Type B pancreatic cell (in vitro differentiated cells): ENCODE data around the gene MRLN. TPM values are rescaled to one million over a fixed set of nuclear protein-coding genes. Genes with fewer than 3 reads are reported as not detected.

Experiments used
- DNase-seq: peaks from one replicate; pipeline ENCODE4 v3.0.0; 2021; ENCODE audit warnings: mixed read lengths; ENCODE audit not compliant: unreplicated experiment; ENCODE audit errors: extremely low spot score
- H3K27ac Mint-ChIP-seq: 2 replicates; pipeline ENCODE4 v1.8.0; 2021; ENCODE audit warnings: mild to moderate bottlenecking, mixed read lengths
- H3K27me3 Mint-ChIP-seq: 2 replicates; pipeline ENCODE4 v1.8.0; 2021; ENCODE audit warnings: mixed read lengths
- H3K36me3 Mint-ChIP-seq: 2 replicates; pipeline ENCODE4 v1.8.0; 2021; ENCODE audit warnings: mixed read lengths
- H3K4me1 Mint-ChIP-seq: one replicate; pipeline ENCODE4 v1.8.0; 2021; ENCODE audit warnings: mixed read lengths; ENCODE audit not compliant: unreplicated experiment
- H3K4me3 Mint-ChIP-seq: 2 replicates; pipeline ENCODE4 v1.8.0; 2021; ENCODE audit warnings: mild to moderate bottlenecking, mixed read lengths
- H3K9me3 Mint-ChIP-seq: 2 replicates; pipeline ENCODE4 v1.8.0; 2021; ENCODE audit warnings: mixed read lengths
- total RNA-seq: library from RNA; stranded (reverse); gene quantifications from 2 replicates; pipeline ENCODE4 v1.2.1, GENCODE V29; 2021; ENCODE audit warnings: low replicate concordance
- TF ChIP-seq, protein P1 (sequence below): fragments of 200-600 bp; sonication (generic); conservative IDR thresholded peaks from 2 replicates; pipeline ENCODE4 v1.5.0; 2021; ENCODE audit warnings: antibody characterized with exemption, mild to moderate bottlenecking

MRLN gene
- total RNA-seq, 1 donor from 2014 or later, result 0.75 TPM

DNA sequence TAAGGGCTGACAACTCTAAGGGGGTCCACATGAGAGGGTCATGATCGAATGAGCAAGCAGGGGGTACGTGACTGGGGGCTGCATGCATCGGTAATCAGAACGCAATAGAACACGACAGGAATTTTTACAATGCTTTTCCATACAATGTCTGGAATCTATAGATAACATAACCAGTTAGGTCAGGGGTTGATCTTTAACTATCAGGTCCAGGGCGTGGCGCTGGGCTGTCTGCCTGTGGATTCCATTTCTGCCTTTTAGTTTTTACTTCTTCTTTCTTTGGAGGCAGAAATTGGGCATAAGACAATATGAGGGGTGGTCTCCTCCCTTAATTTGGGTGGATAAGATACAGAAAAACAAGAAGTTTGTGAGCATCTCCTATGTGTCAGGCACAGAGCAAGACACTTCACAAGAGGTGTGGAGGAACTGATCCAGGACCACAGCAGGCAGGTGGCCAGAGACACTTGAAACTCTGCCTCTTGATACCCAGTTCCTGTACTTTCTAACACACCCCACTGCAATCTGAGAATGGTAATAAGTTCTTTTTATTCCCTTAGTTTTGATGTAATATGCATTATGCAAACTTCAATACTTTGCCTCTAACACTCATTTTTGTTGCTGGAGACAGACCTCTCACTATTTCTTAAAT lies 18.0 kb upstream of the MRLN start:
- H3K4me1 Mint-ChIP-seq, result no peaks in the 10 kb centered on the region
- no peak overlapping the region for H3K4me3 Mint-ChIP-seq
- DNase-seq, result no peak
- no peak overlapping the region for H3K27ac Mint-ChIP-seq
- H3K27me3 Mint-ChIP-seq, result no peaks in the 10 kb centered on the region
- no peaks in the 10 kb centered on the region for H3K36me3 Mint-ChIP-seq
- TF ChIP-seq, protein P1, sequence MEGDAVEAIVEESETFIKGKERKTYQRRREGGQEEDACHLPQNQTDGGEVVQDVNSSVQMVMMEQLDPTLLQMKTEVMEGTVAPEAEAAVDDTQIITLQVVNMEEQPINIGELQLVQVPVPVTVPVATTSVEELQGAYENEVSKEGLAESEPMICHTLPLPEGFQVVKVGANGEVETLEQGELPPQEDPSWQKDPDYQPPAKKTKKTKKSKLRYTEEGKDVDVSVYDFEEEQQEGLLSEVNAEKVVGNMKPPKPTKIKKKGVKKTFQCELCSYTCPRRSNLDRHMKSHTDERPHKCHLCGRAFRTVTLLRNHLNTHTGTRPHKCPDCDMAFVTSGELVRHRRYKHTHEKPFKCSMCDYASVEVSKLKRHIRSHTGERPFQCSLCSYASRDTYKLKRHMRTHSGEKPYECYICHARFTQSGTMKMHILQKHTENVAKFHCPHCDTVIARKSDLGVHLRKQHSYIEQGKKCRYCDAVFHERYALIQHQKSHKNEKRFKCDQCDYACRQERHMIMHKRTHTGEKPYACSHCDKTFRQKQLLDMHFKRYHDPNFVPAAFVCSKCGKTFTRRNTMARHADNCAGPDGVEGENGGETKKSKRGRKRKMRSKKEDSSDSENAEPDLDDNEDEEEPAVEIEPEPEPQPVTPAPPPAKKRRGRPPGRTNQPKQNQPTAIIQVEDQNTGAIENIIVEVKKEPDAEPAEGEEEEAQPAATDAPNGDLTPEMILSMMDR, result no peak
- H3K9me3 Mint-ChIP-seq, result peaks cover 6% of the 10 kb centered on the region

DNA sequence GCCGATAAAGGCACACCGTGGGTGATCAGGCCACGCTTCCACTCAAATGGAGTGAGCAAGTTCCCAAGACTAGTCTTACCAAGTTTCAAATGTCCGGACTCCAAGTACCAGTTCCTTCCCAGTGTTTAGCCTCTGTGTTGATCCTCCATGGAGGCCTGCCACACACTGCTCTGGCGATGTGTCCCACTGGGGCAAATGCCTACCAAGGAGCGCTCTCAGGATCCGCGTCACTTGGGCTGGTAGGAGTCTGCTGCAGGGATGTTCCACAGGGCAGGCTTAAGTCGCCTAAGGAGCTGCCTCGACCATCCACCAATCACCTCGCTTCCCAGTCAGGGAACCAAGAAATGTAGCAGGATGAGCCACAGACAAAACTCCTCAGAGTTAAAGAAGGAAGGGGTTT lies 17.4 kb upstream of the MRLN start:
- TF ChIP-seq, protein P1, result no peak
- H3K4me1 Mint-ChIP-seq, result no peaks in the 10 kb centered on the region
- no peaks in the 10 kb centered on the region for H3K36me3 Mint-ChIP-seq
- no peaks in the 10 kb centered on the region for H3K27me3 Mint-ChIP-seq
- H3K9me3 Mint-ChIP-seq, result peaks cover 6% of the 10 kb centered on the region
- no peak overlapping the region for H3K4me3 Mint-ChIP-seq
- DNase-seq, result no peak
- no peak overlapping the region for H3K27ac Mint-ChIP-seq

DNA sequence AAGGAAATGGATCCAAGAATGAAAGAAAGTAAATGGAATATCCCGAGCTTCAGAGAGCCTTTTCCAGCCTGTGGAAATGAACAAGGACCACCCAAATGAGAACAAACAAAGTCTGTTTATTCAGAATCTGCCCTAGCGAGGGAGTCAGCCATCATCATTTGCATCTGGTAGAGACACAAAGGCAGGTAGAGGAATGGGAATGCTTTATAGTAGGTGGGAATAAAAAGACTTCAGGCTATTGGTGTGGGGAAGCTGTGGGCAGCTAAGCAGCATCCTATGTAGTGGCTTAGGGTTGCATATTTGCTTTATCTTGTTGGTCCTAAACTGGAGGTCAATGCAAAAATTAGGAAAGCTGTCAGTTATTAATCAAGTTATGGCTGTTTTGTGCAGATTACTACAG lies 9.2 kb upstream of the MRLN start:
- no peak overlapping the region for H3K4me3 Mint-ChIP-seq
- no peak for DNase-seq
- no peaks in the 10 kb centered on the region for H3K27me3 Mint-ChIP-seq
- no peaks in the 10 kb centered on the region for H3K36me3 Mint-ChIP-seq
- TF ChIP-seq, protein P1, result no peak
- no peaks in the 10 kb centered on the region for H3K9me3 Mint-ChIP-seq
- no peak overlapping the region for H3K27ac Mint-ChIP-seq
- H3K4me1 Mint-ChIP-seq, result peaks cover under 1% of the 10 kb centered on the region

DNA sequence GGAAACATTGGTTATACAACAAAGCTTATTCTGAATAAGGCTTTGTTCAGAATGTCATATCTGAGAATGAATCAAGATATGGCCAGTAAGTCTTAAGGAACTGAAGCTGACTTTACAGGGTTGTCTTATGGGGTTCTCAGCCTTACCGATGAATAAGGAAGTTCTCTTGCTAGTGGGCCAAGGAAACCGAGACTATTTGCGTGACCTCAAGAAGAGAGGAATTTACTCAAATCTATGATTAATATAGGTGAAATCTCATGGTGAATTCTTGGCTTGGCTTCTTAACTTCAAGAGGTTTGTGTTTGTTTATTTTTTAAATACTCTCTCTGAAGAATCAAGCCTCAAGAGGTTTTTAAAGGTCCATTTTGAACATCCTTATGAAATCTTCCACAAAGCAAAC lies 4.7 kb upstream of the MRLN start:
- H3K4me3 Mint-ChIP-seq, result no peak overlapping the region
- TF ChIP-seq, protein P1, result no peak
- no peaks in the 10 kb centered on the region for H3K36me3 Mint-ChIP-seq
- H3K9me3 Mint-ChIP-seq, result no peaks in the 10 kb centered on the region
- no peak for DNase-seq
- H3K27me3 Mint-ChIP-seq, result no peaks in the 10 kb centered on the region
- H3K4me1 Mint-ChIP-seq, result peaks cover 9% of the 10 kb centered on the region
- H3K27ac Mint-ChIP-seq, result no peak overlapping the region

DNA sequence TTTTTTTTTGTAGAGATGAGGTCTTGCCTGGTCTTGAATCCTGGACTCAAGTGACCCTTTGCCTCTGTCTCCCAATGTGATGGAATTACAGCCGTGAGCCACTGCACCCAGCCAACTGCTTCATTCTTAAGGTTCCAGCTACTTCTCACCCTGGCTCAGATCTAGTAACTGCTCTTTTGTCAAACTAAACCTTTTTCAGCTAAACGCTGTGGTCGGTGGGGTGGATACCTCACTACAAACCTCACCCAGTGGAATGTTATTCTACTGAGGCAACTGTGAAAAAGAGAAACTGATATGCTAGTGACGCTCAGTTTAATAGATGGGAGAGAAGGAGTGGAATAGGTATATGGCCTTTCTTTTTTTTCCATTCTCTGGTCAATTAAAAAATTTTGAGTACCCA lies 1.7 kb upstream of the MRLN start:
- TF ChIP-seq, protein P1, result no peak
- H3K27ac Mint-ChIP-seq, result no peak overlapping the region

More for the DNA sequence above, 1.7 kb upstream of the MRLN start:
- no peak overlapping the region for H3K4me3 Mint-ChIP-seq
- H3K36me3 Mint-ChIP-seq, result no peaks in the 10 kb centered on the region
- H3K4me1 Mint-ChIP-seq, result peaks cover 10% of the 10 kb centered on the region
- DNase-seq, result no peak
- H3K27me3 Mint-ChIP-seq, result no peaks in the 10 kb centered on the region
- no peaks in the 10 kb centered on the region for H3K9me3 Mint-ChIP-seq
